Ovary (tissue), 9 donors: Measurements from ENCODE around the gene PIGH. TPM values are rescaled to one million over a fixed set of nuclear protein-coding genes. Genes with fewer than 3 reads are reported as not detected.

Experiments used
- DNase-seq, 5 donors: peaks; one replicate each; pipeline ENCODE4 v3.0.0-alpha.2; 2019 to 2020
- H3K27ac ChIP-seq, 2 donors: fragments of 200-600 bp; one replicate each; pipeline versions ENCODE4 v1.5.1 to v1.8.0; 2019 to 2022
- H3K27me3 ChIP-seq: fragments of 200-600 bp; one replicate; pipeline ENCODE4 v1.8.0; 2022
- H3K36me3 ChIP-seq: fragments of 200-600 bp; sonication (generic); one replicate; pipeline ENCODE4 v1.5.1; 2019
- H3K4me1 ChIP-seq: one replicate; pipeline ENCODE4 v1.8.1; 2013; ENCODE audit warnings: mild to moderate bottlenecking, moderate library complexity; ENCODE audit not compliant: insufficient read depth
- H3K4me3 ChIP-seq: fragments of 200-600 bp; sonication (generic); one replicate; pipeline ENCODE4 v1.5.1; 2017
- H3K9me3 ChIP-seq, 2 donors: fragments of 200-600 bp in 1 of 2; sonication (generic) in 1 of 2; one replicate each; pipeline versions ENCODE4 v1.5.1 to v1.8.1; 2013 to 2019; ENCODE audit warnings: mild to moderate bottlenecking in 1 of 2, moderate library complexity in 1 of 2
- CTCF ChIP-seq, 3 donors: fragments of 450-650 bp in 2 of 3; fragments of 200-600 bp in 1 of 3; IDR thresholded peaks; one replicate each; pipeline versions ENCODE4 v1.5.1 to v1.8.0; 2016 to 2022; ENCODE audit warnings: antibody characterized with exemption in 3 of 3, mild to moderate bottlenecking in 1 of 3
- EP300 ChIP-seq: sonication (generic); formaldehyde crosslinking; IDR thresholded peaks from one replicate; pipeline ENCODE4 v1.6.1; 2017; ENCODE audit warnings: antibody characterized with exemption
- POLR2A ChIP-seq: fragments of 450-650 bp; IDR thresholded peaks from one replicate; pipeline ENCODE4 v1.6.1; 2017; ENCODE audit warnings: antibody characterized with exemption, mild to moderate bottlenecking, moderate library complexity
- WGBS, 3 donors: extraction: QIAGEN DNeasy Blood & Tissue Kit in 1 of 3; methylation state at CpG; one replicate each; pipeline versions ENCODE4 v1.1.5 to v1.1.7; 2013 to 2017; 5-methylcytosine and 5-hydroxymethylcytosine counted together
- intact Hi-C, 4 donors: fragments of 100-400 bp; cut with DNase I; formaldehyde crosslinking; loops; one replicate each; pipeline versions ENCODE4 v1.11.0 to v1.15.1; 2022 to 2023
- polyA plus RNA-seq, 2 donors: library from polyadenylated mRNA; stranded (reverse); fragments of 200-250 nt in 1 of 2; fragments of 350-450 nt in 1 of 2; fragmentation: Illumina TruSeq in 1 of 2; extraction: RNeasy Lipid Tissue Mini Kit (QIAGEN cat#74804) in 1 of 2; gene quantifications; one replicate each; pipeline ENCODE4 v1.2.3, GENCODE V29; 2013 to 2014
- total RNA-seq, 7 donors: library from RNA; depleted of rRNA in 2 of 7; stranded (reverse); fragments of >200 nt in 2 of 7; fragmentation: NEBNext Ultra II Directional in 3 of 7; extraction: Animal tissue kit (Norgen Biotek cat#: 25700) in 3 of 7; gene quantifications; one replicate each; pipeline versions ENCODE4 v1.1.0 to v1.2.4, GENCODE V29; 2016 to 2023
- donor health status: DM: no; HTN: no; CAD: no; lungs with moderate emphysema.
- donor health status: DM: no; HTN: no; CAD: no.
- donor health status: Bipolar disorder and iron deficiency.
- donor health status: DM: yes; HTN: yes; CAD: no.
- donor health status: DM: no; HTN: no; CAD: no.
- donor health status: DM: yes; HTN: yes; CAD: no.

The PIGH gene
- total and polyA plus RNA-seq, 9 donors: 21.9 to 35.2 (median 30.2) TPM

DNA sequence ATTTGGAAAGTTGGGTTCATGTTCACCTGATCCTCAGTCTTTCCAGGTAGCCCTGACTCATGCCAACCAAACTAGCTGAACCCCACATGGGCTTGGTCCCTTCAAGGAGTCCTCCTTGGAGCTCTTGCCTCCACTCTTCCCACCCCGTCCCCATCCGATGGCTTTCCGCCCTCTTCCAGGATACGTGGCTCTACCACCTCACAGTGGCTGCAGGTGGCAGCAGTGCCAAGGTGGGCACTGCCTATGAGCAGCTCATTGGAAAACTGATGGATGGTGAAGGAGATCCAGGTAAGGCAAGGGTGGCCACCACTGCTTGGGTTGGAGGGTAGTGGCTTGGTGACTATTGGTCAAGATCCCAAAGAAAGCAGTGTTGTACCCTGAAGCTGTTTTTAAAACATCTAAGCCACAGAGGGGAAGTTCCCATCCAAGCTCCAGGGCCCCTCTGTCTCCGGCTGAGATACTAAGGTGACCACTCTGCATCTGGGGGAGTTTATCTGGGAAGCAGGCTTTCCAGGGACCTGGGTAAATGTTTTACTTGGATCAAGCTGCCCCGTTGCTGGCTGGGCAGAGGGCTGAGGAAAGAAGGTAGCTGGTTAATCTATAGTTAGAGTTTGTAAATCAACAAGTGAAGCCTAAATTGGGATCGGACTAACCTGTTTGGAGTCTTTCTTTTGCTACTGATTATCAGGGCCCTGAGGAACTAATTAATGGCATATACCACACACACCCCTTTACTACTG lies 23.7 kb downstream of the PIGH start:
- Histone ChIP-seq H3K27ac (no peak overlapping the region), H3K4me3 (no peak overlapping the region), H3K27me3 (no peaks in the 10 kb centered on the region), H3K9me3 (no peaks in the 10 kb centered on the region), H3K4me1 (no peaks in the 10 kb centered on the region), H3K36me3 (no peaks in the 10 kb centered on the region)
- 91 to 93% (median 92%) methylated on average over 7 of the region's 7 CpGs for WGBS, 3 donors
- TF ChIP-seq EP300 (no peak), CTCF (IDR thresholded peaks at IDR 0.05) (no peak), POLR2A (no peak)
- intact Hi-C loops: loop anchor here in 2 of 4 donors (10.0 kb wide), 2 partner anchors 128 to 152 kb away; partner anchors contain the start of gene RDH12 (in 1 of the 2)
- no peak for DNase-seq

DNA sequence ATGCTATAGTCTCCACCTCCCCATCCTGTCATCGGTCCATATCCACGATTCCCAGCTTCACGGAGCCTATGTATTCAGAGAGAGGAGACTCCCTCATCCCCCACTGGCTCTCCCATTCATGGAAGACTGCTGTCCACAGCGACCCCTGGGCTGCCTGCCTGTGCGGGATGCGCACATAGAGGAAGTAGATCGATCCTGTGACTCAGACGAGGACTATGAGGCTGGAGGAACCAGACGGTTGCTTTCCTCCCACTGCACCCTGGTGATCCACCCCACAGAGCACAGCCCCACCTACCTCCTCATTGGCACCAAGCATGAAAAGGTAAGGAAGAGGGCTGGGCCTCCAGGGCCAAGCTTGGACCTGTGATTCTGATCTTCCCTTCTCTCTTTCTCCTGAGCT lies 24.4 kb downstream of the PIGH start:
- TF ChIP-seq CTCF (IDR thresholded peaks at IDR 0.05): no peak
- no peak for TF ChIP-seq EP300
- TF ChIP-seq POLR2A: no peak
- intact Hi-C loops: loop anchor here in 2 of 4 donors (10.0 kb wide), 2 partner anchors 129 to 151 kb away; partner anchors contain the start of gene RDH12 (in 1 of the 2)
- Histone ChIP-seq H3K27me3 (no peaks in the 10 kb centered on the region), H3K36me3 (no peaks in the 10 kb centered on the region), H3K27ac (no peak overlapping the region), H3K9me3 (no peaks in the 10 kb centered on the region), H3K4me3 (no peak overlapping the region), H3K4me1 (no peaks in the 10 kb centered on the region)
- DNase-seq: no peak
- WGBS, 3 donors: 81 to 86% (median 86%) methylated on average over 9 of the region's 9 CpGs

DNA sequence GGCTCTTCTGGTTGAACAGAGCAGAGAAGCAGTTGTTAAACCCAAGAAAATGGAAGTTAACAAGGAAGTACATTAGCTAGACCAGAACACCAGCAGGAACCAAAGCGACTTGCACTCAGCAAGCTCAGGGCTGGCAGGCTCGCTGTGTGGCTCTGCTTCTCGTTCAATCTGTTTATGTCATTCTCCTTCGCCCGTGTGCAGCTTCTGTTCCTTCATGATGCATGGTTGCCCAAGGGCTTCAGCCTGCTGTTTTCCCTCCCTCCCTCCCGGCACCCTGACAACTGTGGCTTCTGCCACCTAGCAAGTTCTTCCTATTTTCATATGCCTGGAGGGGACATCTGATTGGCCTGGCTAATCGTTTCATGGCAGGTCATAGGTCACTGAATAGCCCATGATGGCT lies 25.3 kb downstream of the PIGH start:
- no peak overlapping the region for H3K27ac ChIP-seq
- no peaks in the 10 kb centered on the region for H3K4me1 ChIP-seq
- no peaks in the 10 kb centered on the region for H3K36me3 ChIP-seq
- no peaks in the 10 kb centered on the region for H3K27me3 ChIP-seq
- no peaks in the 10 kb centered on the region for H3K9me3 ChIP-seq
- intact Hi-C loops: loop anchor here in 3 of 4 donors (5.0 to 10.0 kb wide), 3 partner anchors 130 to 150 kb away; partner anchors contain the start of gene RDH12 (in 1 of the 3)
- 82 to 87% (median 86%) methylated on average over 7 of the region's 7 CpGs for WGBS, 3 donors
- no peak overlapping the region for H3K4me3 ChIP-seq
- no peak for DNase-seq
- TF ChIP-seq EP300: no peak
- TF ChIP-seq CTCF (IDR thresholded peaks at IDR 0.05): no peak
- no peak for TF ChIP-seq POLR2A

GRCh38 chr14:67574156-67574555 lies 25.9 kb downstream of the PIGH start:
- DNase-seq: no peak
- no peaks in the 10 kb centered on the region for H3K36me3 ChIP-seq

More at GRCh38 chr14:67574156-67574555, 25.9 kb downstream of the PIGH start:
- Histone ChIP-seq H3K4me3 (no peak overlapping the region), H3K9me3 (no peaks in the 10 kb centered on the region), H3K27ac (no peak overlapping the region), H3K4me1 (no peaks in the 10 kb centered on the region), H3K27me3 (no peaks in the 10 kb centered on the region)
- intact Hi-C loops: loop anchor here in 3 of 4 donors (5.0 to 10.0 kb wide), 3 partner anchors 131 to 149 kb away; partner anchors contain the start of gene RDH12 (in 1 of the 3)
- WGBS, 3 donors: 79 to 89% (median 88%) methylated on average over 14 of the region's 14 CpGs
- TF ChIP-seq EP300: no peak
- TF ChIP-seq CTCF (IDR thresholded peaks at IDR 0.05): no peak
- TF ChIP-seq POLR2A: no peak
